HG03097 (cell line): ENCODE measurements around the gene CTNND1.

Source experiments
- ATAC-seq: cut with Tn5 transposase; IDR thresholded peaks from one replicate; pipeline ENCODE4 v1.9.1; 2021; ENCODE audit not compliant: unreplicated experiment, low FRiP score

The CTNND1 gene

DNA sequence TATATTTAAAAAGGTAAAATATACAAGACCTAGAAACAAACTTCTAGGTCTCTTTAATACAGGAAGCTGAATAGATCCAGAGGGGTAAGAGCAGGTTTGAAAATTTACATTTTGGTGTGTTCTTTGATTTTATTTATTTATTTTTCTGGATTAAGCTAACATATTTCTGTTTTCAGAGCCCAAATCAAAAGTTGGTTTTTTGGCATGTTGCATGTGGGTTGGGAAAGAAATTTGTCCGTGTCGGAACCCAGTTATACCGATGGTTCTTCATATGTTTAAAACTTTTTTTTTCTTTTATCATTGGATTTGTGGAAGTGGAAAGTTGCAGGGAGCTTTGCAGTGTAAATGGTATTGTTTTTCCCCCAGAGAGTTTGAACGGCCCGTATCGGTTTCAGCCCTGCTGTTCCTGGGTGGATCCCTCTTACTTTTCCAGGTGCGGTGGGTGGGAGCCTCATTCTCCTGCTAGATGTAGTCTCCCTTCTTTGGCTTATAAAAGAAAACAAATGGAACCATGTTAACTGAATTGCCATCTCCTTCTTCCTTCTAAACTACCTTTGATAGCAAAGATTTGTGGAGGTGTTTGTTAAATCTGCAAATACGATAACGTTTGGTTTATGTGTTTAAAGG is 746 bp downstream of the CTNND1 start:
- ATAC-seq = no peak

DNA sequence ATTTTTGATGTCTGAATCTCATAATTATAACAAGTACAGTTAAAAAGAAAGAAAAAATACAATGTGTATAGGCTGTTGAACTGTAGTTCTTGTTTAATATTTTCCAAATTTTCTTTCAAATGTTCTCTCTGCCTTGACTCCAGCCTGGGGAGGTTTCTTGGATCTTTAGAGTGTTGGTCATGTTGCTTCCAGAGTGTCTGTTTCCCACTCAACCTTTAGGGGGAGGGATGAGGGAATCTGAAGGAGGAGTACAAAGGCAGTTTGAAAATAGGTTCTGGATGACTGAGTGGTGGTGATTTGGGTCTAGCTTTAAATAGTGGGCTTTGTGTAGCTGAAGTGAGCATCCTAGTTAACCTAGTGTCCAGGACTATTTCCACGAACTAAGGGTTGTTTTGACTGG is 2.0 kb downstream of the CTNND1 start:
- no peak for ATAC-seq

DNA sequence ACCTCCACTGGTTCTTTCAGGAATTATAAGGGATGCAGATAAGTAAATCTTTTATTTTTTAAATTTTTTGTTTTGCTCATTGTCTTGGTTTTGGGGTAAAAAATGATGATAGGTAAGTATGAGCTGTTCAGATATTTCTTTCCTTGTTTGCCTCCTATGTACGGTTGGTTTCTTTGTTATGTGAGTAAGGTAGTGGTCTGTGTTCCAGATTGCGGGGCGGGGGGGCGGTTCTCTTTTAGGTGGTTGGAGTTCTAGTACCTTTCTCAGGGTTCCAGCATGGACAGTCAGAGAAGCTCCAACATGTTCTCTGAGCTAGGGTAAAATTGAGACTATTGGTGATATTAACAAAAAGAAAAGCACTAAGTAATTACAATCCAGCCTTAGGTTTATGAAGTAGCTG is 2.4 kb downstream of the CTNND1 start:
- no peak for ATAC-seq

- no peak for ATAC-seq
Measured at GRCh38 chr11:57764566-57764965, 3.0 kb downstream of the CTNND1 start.

- no peak for ATAC-seq
Measured at GRCh38 chr11:57764972-57765371, 3.4 kb downstream of the CTNND1 start.

DNA sequence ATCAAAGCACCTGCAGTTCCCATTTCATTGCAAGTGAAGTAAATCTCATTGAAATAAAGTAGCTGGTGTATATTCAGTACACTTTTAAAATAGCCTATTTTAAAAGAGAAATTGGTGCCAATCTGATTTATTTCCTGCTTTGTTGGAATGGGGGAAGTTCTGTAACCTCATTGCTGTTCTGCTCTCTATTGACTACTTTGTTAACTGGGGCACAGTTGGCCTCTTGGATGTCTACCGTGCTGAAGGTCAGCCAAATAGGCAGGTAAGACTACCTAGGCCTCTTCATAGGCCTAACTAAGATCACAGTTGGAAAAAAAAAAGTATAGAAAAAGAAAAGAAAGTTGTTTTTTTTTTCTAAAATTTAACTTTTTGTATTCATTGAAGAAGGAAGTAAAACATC is 9.2 kb downstream of the CTNND1 start:
- no peak for ATAC-seq

DNA sequence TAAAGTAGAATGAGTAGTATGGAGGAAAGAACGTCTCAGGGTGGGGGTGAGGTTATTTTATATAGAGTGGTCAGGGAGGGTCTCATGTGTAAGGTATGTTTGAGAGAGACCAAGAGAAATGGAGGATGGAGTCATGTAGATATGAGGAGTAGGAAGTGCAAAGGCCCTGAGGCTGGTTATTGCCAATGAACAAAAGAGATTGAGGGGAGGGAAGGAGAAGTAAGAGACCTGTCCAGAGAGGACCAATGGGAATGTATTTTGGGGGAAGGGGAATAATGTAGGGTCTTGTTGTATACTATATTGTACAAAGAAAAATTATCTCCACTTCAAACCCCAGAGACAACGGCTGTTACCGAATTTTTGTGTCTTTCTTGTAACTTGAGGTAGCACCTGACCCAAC is 9.8 kb downstream of the CTNND1 start:
- ATAC-seq = no peak

DNA sequence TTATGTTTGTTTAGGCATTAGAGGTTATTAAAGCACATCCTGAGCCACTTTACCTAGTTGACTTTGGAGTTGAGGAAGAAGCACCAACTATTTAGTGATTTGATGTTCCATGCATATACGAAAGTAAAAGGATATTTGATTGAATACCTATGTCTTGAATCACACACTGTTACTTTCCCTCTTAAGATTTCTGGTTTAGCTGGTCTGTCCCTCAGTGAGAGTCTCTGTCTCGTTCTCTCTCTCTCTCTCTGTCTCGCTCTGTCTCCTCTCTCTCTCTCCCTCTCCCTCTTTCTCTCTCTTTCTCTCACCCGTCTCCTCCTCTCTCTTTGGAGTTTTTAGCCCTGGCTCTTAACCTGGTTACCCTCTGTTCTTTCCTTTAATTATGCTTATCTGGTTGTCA is 11.0 kb downstream of the CTNND1 start:
- no peak for ATAC-seq

- no peak for ATAC-seq
Measured at GRCh38 chr11:57773026-57773598, 11.5 kb downstream of the CTNND1 start.

GRCh38 chr11:57775491-57775890 is 13.9 kb downstream of the CTNND1 start:
- ATAC-seq = no peak

GRCh38 chr11:57776031-57776521 is 14.5 kb downstream of the CTNND1 start:
- no peak for ATAC-seq

DNA sequence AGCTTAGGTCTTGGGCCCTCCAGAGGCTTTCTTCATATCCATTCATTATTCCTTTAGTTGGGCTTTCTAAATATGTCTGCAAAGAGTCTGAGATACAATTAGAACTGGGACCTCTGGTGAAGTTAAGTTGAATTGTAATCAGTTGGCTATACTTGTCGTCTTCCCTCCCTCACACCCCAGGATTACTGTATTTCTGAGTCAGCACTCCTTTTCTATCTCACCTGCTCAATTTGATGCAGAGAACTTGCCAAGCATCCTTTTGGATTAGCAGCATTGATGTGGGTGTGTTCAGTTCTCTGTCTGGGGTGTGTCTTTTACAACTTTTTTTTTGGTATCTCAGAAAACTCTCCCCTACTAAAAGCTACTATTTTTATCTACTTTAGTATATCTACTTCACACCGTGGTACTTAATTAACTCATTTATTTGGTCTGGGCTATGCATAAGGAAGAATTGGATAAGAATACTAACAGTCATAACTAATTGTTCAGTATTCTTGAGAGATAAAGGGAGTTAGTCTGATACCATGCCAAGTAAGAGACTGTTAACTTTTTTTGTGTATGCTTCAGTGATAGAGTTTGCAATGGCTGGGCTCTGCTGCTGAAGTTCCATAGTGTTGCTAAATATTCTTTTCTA is 15.1 kb downstream of the CTNND1 start:
- no peak for ATAC-seq

GRCh38 chr11:57777969-57778317 is 16.3 kb downstream of the CTNND1 start:
- ATAC-seq = no peak

GRCh38 chr11:57778318-57779037 is 16.9 kb downstream of the CTNND1 start:
- ATAC-seq = no peak

- ATAC-seq = no peak
Measured at GRCh38 chr11:57779276-57779675, 17.7 kb downstream of the CTNND1 start.

- ATAC-seq = no peak
Measured at GRCh38 chr11:57781529-57781943, 19.9 kb downstream of the CTNND1 start.

GRCh38 chr11:57785072-57785471 is 23.5 kb downstream of the CTNND1 start:
- ATAC-seq = no peak

DNA sequence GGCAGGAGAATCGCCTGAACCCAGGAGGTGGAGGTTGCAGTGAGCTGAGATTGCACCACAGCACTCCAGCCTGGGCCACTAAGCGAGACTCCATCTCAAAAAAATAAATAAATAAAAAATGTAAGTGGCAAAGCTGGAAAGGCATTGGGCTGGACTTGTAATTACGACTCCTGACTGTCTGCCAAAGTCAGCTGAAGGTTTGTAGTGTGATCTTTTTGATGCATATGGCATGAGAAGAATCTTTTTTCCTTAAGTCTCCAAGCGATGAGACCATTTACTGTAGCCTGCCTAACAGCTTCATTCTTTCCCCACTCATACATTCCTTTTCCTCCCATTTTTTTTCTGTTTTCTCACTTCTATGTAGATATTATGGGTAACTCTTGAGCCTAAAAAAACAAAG is 24.8 kb downstream of the CTNND1 start:
- ATAC-seq = no peak

- no peak for ATAC-seq
Measured at GRCh38 chr11:57787006-57787604, 25.5 kb downstream of the CTNND1 start.

DNA sequence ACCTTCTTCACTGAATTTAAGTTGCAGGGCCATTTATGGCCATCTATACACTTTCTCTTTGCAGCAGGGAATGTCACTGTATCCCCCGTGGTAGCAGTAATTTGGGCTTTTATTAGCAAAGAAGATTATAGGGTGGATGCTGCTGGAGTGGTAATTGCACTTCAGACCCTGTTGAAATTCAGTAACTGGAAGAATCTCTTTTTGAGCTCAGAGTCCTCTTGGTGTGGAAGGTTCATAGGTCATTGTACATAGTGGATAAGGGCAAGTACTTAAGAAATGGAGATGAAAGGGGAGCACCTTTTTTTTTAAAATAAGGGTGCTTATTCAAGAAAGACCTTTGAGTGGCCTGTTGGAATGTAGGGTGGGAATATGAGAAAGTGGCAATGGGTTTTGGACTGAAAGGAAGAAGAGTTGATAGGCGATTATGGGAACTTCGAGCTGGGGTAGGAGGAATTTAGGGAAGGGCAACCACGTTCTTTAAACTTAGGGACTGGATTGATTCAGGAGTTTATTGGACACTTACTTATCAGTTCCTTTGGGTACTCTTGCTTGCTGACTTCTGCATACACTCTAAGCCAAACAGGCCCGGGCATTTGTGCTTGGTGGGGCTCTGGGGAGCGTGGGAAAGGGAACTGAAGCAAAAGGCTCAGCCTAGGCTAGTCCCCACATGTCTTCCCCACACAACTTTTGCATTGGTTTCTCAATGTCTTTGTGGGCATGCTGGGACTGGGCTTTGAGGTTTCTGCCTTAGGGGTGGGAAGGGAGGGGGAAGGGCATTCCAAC is 26.5 kb downstream of the CTNND1 start:
- no peak for ATAC-seq
